ENCODE results near the gene AHI1.

The AHI1 gene

GRCh38 chr6:135440087-135440792, 57.3 kb downstream of the AHI1 start:
- DNase-seq = no peak

GRCh38 chr6:135439549-135439948, 58.0 kb downstream of the AHI1 start:
- no peak for DNase-seq

GRCh38 chr6:135438907-135439535, 58.5 kb downstream of the AHI1 start:
- DNase-seq = no peak

- DNase-seq = no peak
Observed at GRCh38 chr6:135434991-135435390, 62.5 kb downstream of the AHI1 start.

GRCh38 chr6:135434095-135434494, 63.4 kb downstream of the AHI1 start:
- DNase-seq = no peak

GRCh38 chr6:135428078-135428477, 69.5 kb downstream of the AHI1 start:
- no peak for DNase-seq

GRCh38 chr6:135426833-135427232, 70.7 kb downstream of the AHI1 start:
- no peak for DNase-seq

- DNase-seq = no peak
Observed at GRCh38 chr6:135424385-135424784, 73.2 kb downstream of the AHI1 start.

- DNase-seq = no peak
Observed at GRCh38 chr6:135423649-135424128, 73.9 kb downstream of the AHI1 start.

- no peak for DNase-seq
Observed at GRCh38 chr6:135419162-135419561, 78.4 kb downstream of the AHI1 start.

GRCh38 chr6:135418040-135418760, 79.3 kb downstream of the AHI1 start:
- no peak for DNase-seq

GRCh38 chr6:135412761-135413160, 84.8 kb downstream of the AHI1 start:
- no peak for DNase-seq

- DNase-seq = no peak
Observed at GRCh38 chr6:135411849-135412248, 85.7 kb downstream of the AHI1 start.

- DNase-seq = no peak
Observed at GRCh38 chr6:135411339-135411738, 86.2 kb downstream of the AHI1 start.

GRCh38 chr6:135410856-135411255, 86.7 kb downstream of the AHI1 start:
- DNase-seq = no peak

GRCh38 chr6:135403584-135403983, 94.0 kb downstream of the AHI1 start:
- DNase-seq = no peak

GRCh38 chr6:135402311-135402710, 95.2 kb downstream of the AHI1 start:
- no peak for DNase-seq

GRCh38 chr6:135397172-135397952, 100.2 kb downstream of the AHI1 start:
- no peak for DNase-seq

- DNase-seq = no peak
Observed at GRCh38 chr6:135395136-135395535, 102.4 kb downstream of the AHI1 start.

GRCh38 chr6:135393289-135393688, 104.3 kb downstream of the AHI1 start:
- DNase-seq = no peak

GRCh38 chr6:135390458-135390857, 107.1 kb downstream of the AHI1 start:
- no peak for DNase-seq

- DNase-seq = no peak
Observed at GRCh38 chr6:135385299-135385698, 112.2 kb downstream of the AHI1 start.

GRCh38 chr6:135383766-135384165, 113.8 kb downstream of the AHI1 start:
- no peak for DNase-seq
